ENCODE data around the gene CEACAM20. TPM values are rescaled to one million over a fixed set of nuclear protein-coding genes. Genes with fewer than 3 reads are reported as not detected.
A peak's percentile ranks its signal among the peaks of the same experiment; 100 is the strongest.
"Not testable (repeated sequence)": the region's sequence is repeated elsewhere in the genome, so short reads cannot be mapped to it uniquely, and the experiment has no call there.

CEACAM20 gene
- total RNA-seq, 1 donor from 2014 or later: not detected

DNA sequence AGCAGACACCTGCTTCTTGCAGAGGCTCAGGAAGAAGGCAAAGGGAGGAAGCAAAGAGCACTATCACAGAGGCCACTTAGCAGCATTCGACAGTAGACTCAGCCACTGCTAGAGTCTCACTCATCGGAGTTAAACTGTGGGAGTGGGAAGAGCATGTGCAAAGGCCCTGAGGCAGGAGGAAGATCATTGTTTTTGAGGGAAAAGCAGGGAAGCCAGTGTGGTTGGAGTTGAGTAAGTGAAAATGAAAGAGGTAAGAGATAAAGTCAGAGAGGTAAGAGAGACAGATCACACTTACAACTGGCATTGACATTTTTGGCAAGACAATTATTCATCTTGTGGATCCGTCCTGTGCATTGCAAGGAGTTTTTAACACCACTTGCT lies 41.1 kb upstream of the CEACAM20 start:
- no peaks in the 10 kb centered on the region for H3K36me3 Mint-ChIP-seq
- H3K27me3 Mint-ChIP-seq: peaks cover 13% of the 10 kb centered on the region
- DNase-seq (ENCODE audit: extremely low spot score, unreplicated experiment): no peak
- H3K9me3 Mint-ChIP-seq: no peaks in the 10 kb centered on the region
- TF ChIP-seq CTCF (conservative IDR thresholded peaks at IDR 0.05): no peak
- no peak overlapping the region for H3K27ac Mint-ChIP-seq
- peaks cover 10% of the 10 kb centered on the region for H3K4me1 Mint-ChIP-seq (ENCODE audit: unreplicated experiment)
- no peak overlapping the region for H3K4me3 Mint-ChIP-seq

DNA sequence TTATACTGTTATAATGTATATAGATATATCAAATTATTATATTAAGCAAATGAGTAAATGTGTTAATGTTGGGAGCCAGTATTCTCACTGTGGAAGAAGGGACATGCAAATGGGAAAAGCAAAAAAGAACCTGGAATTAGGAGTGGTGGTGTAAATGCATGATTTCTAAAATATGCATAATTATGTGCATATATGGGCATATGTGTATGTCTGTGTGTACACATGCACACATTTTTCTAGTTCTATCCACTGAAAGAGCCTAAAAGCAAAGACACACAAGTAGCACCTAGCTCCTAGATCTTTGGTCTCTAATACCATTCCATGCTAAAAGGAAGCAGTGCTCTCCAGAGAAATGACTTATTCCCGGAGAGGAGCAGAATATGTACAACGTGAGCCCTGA lies 38.3 kb upstream of the CEACAM20 start:
- no peaks in the 10 kb centered on the region for H3K36me3 Mint-ChIP-seq

GRCh38 chr19:44566984-44567383 lies 37.5 kb upstream of the CEACAM20 start:
- peaks cover 5% of the 10 kb centered on the region for H3K4me1 Mint-ChIP-seq (ENCODE audit: unreplicated experiment)
- peak overlapping the region; percentile 78 for H3K27ac Mint-ChIP-seq
- no peaks in the 10 kb centered on the region for H3K36me3 Mint-ChIP-seq
- peaks cover 23% of the 10 kb centered on the region for H3K27me3 Mint-ChIP-seq
- no peak for DNase-seq (ENCODE audit: extremely low spot score, unreplicated experiment)
- H3K4me3 Mint-ChIP-seq: no peak overlapping the region
- no peaks in the 10 kb centered on the region for H3K9me3 Mint-ChIP-seq
- TF ChIP-seq CTCF (conservative IDR thresholded peaks at IDR 0.05): no peak

More for the DNA sequence above, 38.3 kb upstream of the CEACAM20 start:
- H3K27me3 Mint-ChIP-seq: peaks cover 19% of the 10 kb centered on the region
- H3K4me3 Mint-ChIP-seq: no peak overlapping the region
- TF ChIP-seq CTCF (conservative IDR thresholded peaks at IDR 0.05): no peak
- H3K27ac Mint-ChIP-seq: no peak overlapping the region
- no peaks in the 10 kb centered on the region for H3K9me3 Mint-ChIP-seq
- DNase-seq (ENCODE audit: extremely low spot score, unreplicated experiment): no peak
- peaks cover 5% of the 10 kb centered on the region for H3K4me1 Mint-ChIP-seq (ENCODE audit: unreplicated experiment)

GRCh38 chr19:44563086-44563655 lies 33.7 kb upstream of the CEACAM20 start:
- H3K9me3 Mint-ChIP-seq; H3K4me1 Mint-ChIP-seq (ENCODE audit: unreplicated experiment); DNase-seq (ENCODE audit: extremely low spot score, unreplicated experiment); H3K36me3 Mint-ChIP-seq; H3K27ac Mint-ChIP-seq; H3K4me3 Mint-ChIP-seq: not testable (repeated sequence)
- H3K27me3 Mint-ChIP-seq: peaks cover 22% of the 10 kb centered on the region

- TF ChIP-seq CTCF (conservative IDR thresholded peaks at IDR 0.05): no peak
- no peaks in the 10 kb centered on the region for H3K9me3 Mint-ChIP-seq
These were observed 28.5 kb upstream of the CEACAM20 start for GRCh38 chr19:44557933-44558332.

GRCh38 chr19:44554641-44555246 lies 25.3 kb upstream of the CEACAM20 start:
- TF ChIP-seq CTCF (conservative IDR thresholded peaks at IDR 0.05): no peak

More at GRCh38 chr19:44557933-44558332, 28.5 kb upstream of the CEACAM20 start:
- Mint-ChIP-seq H3K27me3 (peaks cover 12% of the 10 kb centered on the region), H3K4me3 (no peak overlapping the region), H3K4me1 (ENCODE audit: unreplicated experiment) (no peaks in the 10 kb centered on the region), H3K36me3 (no peaks in the 10 kb centered on the region), H3K27ac (no peak overlapping the region)
- DNase-seq (ENCODE audit: extremely low spot score, unreplicated experiment): no peak

More at GRCh38 chr19:44554641-44555246, 25.3 kb upstream of the CEACAM20 start:
- Mint-ChIP-seq H3K4me3 (no peak overlapping the region), H3K27me3 (peaks cover 8% of the 10 kb centered on the region), H3K9me3 (no peaks in the 10 kb centered on the region), H3K27ac (no peak overlapping the region), H3K36me3 (no peaks in the 10 kb centered on the region), H3K4me1 (ENCODE audit: unreplicated experiment) (no peaks in the 10 kb centered on the region)
- DNase-seq (ENCODE audit: extremely low spot score, unreplicated experiment): no peak

All from type B pancreatic cell (in vitro differentiated cells).